HepG2 (cell line): ENCODE measurements around the gene SETD5. TPM values are rescaled to one million over a fixed set of nuclear protein-coding genes. Genes with fewer than 3 reads are reported as not detected.

Experiments used
- CHD2 ChIP-seq: IDR thresholded peaks from 2 replicates; pipeline ENCODE4 v1.6.1; 2011; ENCODE audit warnings: low read depth, low read length, improper control_type of control experiment
- EP300 ChIP-seq, 3 experiments: sonication (generic) in 1 of 3; formaldehyde crosslinking in 1 of 3; IDR thresholded peaks; 2 replicates each; pipeline versions ENCODE4 v1.5.1 to v1.6.1; 2011 to 2020; ENCODE audit warnings: low read depth in 2 of 3, low read length in 2 of 3, borderline replicate concordance in 1 of 3, improper control_type of control experiment in 1 of 3, mild to moderate bottlenecking in 1 of 3, missing genetic modification reagents in 1 of 3, moderate library complexity in 1 of 3
- EZH2 ChIP-seq: conservative IDR thresholded peaks from 2 replicates; pipeline ENCODE4 v1.6.1; 2012; ENCODE audit warnings: mild to moderate bottlenecking, low read depth, low read length, moderate library complexity
- FOSL1 ChIP-seq: sonication (generic); formaldehyde crosslinking; IDR thresholded peaks from 2 replicates; pipeline ENCODE4 v1.9.0; 2021; ENCODE audit warnings: missing genetic modification reagents, borderline replicate concordance
- FOXO1 ChIP-seq: sonication (generic); formaldehyde crosslinking; IDR thresholded peaks from 2 replicates; pipeline ENCODE4 v1.4.0; 2020; ENCODE audit warnings: missing genetic modification reagents
- GTF3A ChIP-seq: sonication (generic); formaldehyde crosslinking; conservative IDR thresholded peaks from 2 replicates; pipeline ENCODE4 v1.4.0; 2020; ENCODE audit warnings: mild to moderate bottlenecking, missing genetic modification reagents
- HINFP ChIP-seq: sonication (generic); formaldehyde crosslinking; IDR thresholded peaks from 2 replicates; pipeline ENCODE4 v1.4.0; 2020; ENCODE audit warnings: low read depth, mild to moderate bottlenecking, missing genetic modification reagents
- HNF1B ChIP-seq: sonication (generic); formaldehyde crosslinking; IDR thresholded peaks from 2 replicates; pipeline ENCODE4 v1.5.1; 2020; ENCODE audit warnings: mild to moderate bottlenecking, moderate library complexity, missing genetic modification reagents
- ISX ChIP-seq: sonication (generic); formaldehyde crosslinking; conservative IDR thresholded peaks from 2 replicates; pipeline ENCODE4 v1.5.0; 2020; ENCODE audit warnings: missing genetic modification reagents
- NFRKB ChIP-seq: fragments of 450-650 bp; IDR thresholded peaks from 2 replicates; pipeline ENCODE4 v1.6.1; 2017
- RBFOX2 ChIP-seq: fragments of 200-400 bp; formaldehyde crosslinking; IDR thresholded peaks from 2 replicates; pipeline ENCODE4 v1.6.1; 2017; ENCODE audit warnings: low read depth, mild to moderate bottlenecking, low read length
- TERF1 ChIP-seq: sonication (generic); formaldehyde crosslinking; IDR thresholded peaks from 2 replicates; pipeline ENCODE4 v1.8.0; 2022; ENCODE audit warnings: mild to moderate bottlenecking, missing genetic modification reagents, moderate library complexity
- ZNF225 ChIP-seq: sonication (generic); formaldehyde crosslinking; IDR thresholded peaks from 2 replicates; pipeline ENCODE4 v1.4.0; 2020; ENCODE audit warnings: mild to moderate bottlenecking, missing genetic modification reagents
- ZNF24 ChIP-seq: fragments of 450-650 bp; IDR thresholded peaks from 2 replicates; pipeline ENCODE4 v1.6.1; 2017; ENCODE audit warnings: antibody characterized with exemption, mild to moderate bottlenecking
- ZNF274 ChIP-seq: sonication (generic); formaldehyde crosslinking; IDR thresholded peaks from 2 replicates; pipeline ENCODE4 v1.5.1; 2020; ENCODE audit warnings: mild to moderate bottlenecking, missing genetic modification reagents
- ZNF275 ChIP-seq: sonication (generic); formaldehyde crosslinking; IDR thresholded peaks from 2 replicates; pipeline ENCODE4 v1.8.0; 2022; ENCODE audit warnings: missing genetic modification reagents, mild to moderate bottlenecking, inconsistent platforms, borderline replicate concordance
- ZNF451 ChIP-seq: sonication (generic); formaldehyde crosslinking; IDR thresholded peaks from 2 replicates; pipeline ENCODE4 v1.5.0; 2020; ENCODE audit warnings: mild to moderate bottlenecking, missing genetic modification reagents
- ZNF530 ChIP-seq: sonication (generic); formaldehyde crosslinking; IDR thresholded peaks from 2 replicates; pipeline ENCODE4 v1.5.0; 2020; ENCODE audit warnings: low read depth, mild to moderate bottlenecking, missing genetic modification reagents
- ZNF543 ChIP-seq: sonication (generic); formaldehyde crosslinking; IDR thresholded peaks from 2 replicates; pipeline ENCODE4 v1.4.0; 2020; ENCODE audit warnings: mild to moderate bottlenecking, missing genetic modification reagents
- ZNF550 ChIP-seq: sonication (generic); formaldehyde crosslinking; IDR thresholded peaks from 2 replicates; pipeline ENCODE4 v1.4.0; 2020; ENCODE audit warnings: mild to moderate bottlenecking, missing genetic modification reagents, borderline replicate concordance
- ZNF883 ChIP-seq: sonication (generic); formaldehyde crosslinking; IDR thresholded peaks from 2 replicates; pipeline ENCODE4 v1.5.1; 2020; ENCODE audit warnings: mild to moderate bottlenecking, missing genetic modification reagents; ENCODE audit errors: not compliant biosample characterization
- ZUFSP ChIP-seq: sonication (generic); formaldehyde crosslinking; IDR thresholded peaks from 2 replicates; pipeline ENCODE4 v1.9.0; 2021; ENCODE audit warnings: missing genetic modification reagents, mild to moderate bottlenecking, borderline replicate concordance
- polyA plus RNA-seq, 8 experiments: library from polyadenylated mRNA; depleted of rRNA in 3 of 8; stranded (reverse) in 7 of 8; unstranded in 1 of 8; fragments of >200 nt; fragmentation: Illumina TruSeq in 4 of 8; extraction: Trizol in 4 of 8; gene quantifications; 2 replicates each; pipeline versions ENCODE4 v1.2.1 to v1.2.3, GENCODE V29; 2011 to 2016; ENCODE audit warnings: low read depth in 4 of 8, missing spikeins in 1 of 8, mixed read lengths in 1 of 8; ENCODE audit not compliant: insufficient read depth in 1 of 8
- total RNA-seq, 5 experiments: library from RNA; depleted of rRNA; stranded (reverse); fragments of >200 nt; fragmentation: Illumina TruSeq; extraction: Trizol; gene quantifications; 2 replicates each; pipeline ENCODE4 v1.2.3, GENCODE V29; 2016; ENCODE audit warnings: low read depth in 1 of 5

Gene SETD5
- total and polyA plus RNA-seq, 2 of the 13 experiments (the other 11 are each of a cell fraction or from before 2014, with no cell fraction given) = 46.8 to 95.8 TPM

- no peak for TF ChIP-seq ZNF550 (CRISPR knock-in tag)
- no peak for TF ChIP-seq ZNF530 (CRISPR knock-in tag)
- no peak for TF ChIP-seq ZNF451 (CRISPR knock-in tag)
- no peak for TF ChIP-seq EZH2
- TF ChIP-seq TERF1 (CRISPR knock-in tag) = no peak
- no peak for TF ChIP-seq FOSL1 (CRISPR knock-in tag)
- no peak for TF ChIP-seq CHD2
- TF ChIP-seq HNF1B (CRISPR knock-in tag) = peak; percentile 71; the same call in 1 of the 2 replicates
- peak; percentile 42; the same call in 1 of the 2 replicates for TF ChIP-seq HINFP (CRISPR knock-in tag)
- TF ChIP-seq ZNF225 (CRISPR knock-in tag) = no peak
- no peak for TF ChIP-seq ISX (CRISPR knock-in tag)
- no peak for TF ChIP-seq ZNF274 (CRISPR knock-in tag)
- no peak for TF ChIP-seq NFRKB
- peak; percentile 46; the same call in 1 of the 2 replicates for TF ChIP-seq RBFOX2
- peak; percentile 90 for TF ChIP-seq FOXO1 (CRISPR knock-in tag)
- no peak for TF ChIP-seq ZNF883
- peak; percentile 14; the same call in 1 of the 2 replicates for TF ChIP-seq ZNF24
- peak in 1 of 2 experiments; percentile 32; a peak in 2 of 4 replicates for TF ChIP-seq EP300 (IDR thresholded peaks at IDR 0.05; ENCODE audit: low read depth in 2 of 2, low read length in 2 of 2)
- peak; percentile 86 for TF ChIP-seq EP300 (CRISPR knock-in tag; IDR thresholded peaks at IDR 0.05; ENCODE audit: borderline replicate concordance)
- no peak for TF ChIP-seq ZNF543
- no peak; the same call in 1 of the 2 replicates for TF ChIP-seq ZNF275
- no peak for TF ChIP-seq ZUFSP (CRISPR knock-in tag)
- TF ChIP-seq GTF3A (CRISPR knock-in tag) = no peak
Observed at GRCh38 chr3:9422712-9423424, 25.5 kb downstream of the SETD5 start (continued).
